Retina (tissue), 1 donor: ENCODE measurements around the gene YKT6.

Source experiments
- DNase-seq: peaks from one replicate; pipeline ENCODE4 v3.0.0-alpha.2; 2016

YKT6 gene

DNA sequence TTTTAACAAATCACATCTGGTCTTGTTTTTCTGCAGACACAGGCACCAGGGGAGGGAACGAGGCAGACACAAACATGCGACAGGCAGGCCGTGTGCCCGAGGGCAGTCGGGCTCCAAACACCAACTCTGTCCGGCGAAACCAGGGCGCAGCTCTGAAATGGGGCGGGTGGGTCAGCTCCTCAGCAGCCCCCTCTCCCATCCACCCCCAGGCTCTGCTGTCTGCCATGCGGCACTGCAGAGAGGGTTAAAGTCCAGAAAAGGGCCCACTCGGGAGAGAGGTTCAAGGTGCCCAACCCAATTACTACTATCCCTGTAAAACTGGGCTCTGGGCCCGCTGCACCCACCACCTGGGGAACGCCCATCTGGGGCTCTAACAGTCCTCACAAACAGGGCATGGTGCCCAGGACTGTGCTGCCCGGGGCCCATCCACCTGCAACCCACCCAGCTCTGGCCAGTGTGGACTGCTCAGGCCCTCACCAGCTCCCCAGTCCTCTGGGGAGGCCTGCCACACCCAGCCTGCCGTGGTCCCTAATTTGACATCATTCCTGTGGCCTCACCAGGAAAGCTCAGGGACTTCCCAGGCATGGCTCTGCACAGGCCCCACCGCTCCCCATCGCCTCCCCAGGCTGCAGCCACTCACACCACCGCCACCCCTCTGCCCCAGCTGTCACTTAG is 18.7 kb downstream of the YKT6 start:
- DNase-seq, result no peak

DNA sequence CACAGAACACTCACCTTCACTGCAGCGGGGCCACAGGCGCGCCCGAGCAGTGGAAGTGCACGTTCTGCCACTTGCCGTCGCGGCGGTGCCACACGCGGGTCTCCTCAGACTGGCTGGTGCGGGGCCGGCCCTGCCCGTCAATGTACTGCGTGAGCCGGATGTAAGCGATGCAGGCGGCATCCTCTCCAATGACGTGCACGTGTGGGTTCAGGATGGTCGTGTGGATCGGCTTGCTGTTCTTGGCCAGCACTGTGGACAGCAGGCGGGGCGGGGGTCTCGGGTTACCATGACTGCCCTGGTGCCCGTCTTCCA is 19.2 kb downstream of the YKT6 start:
- no peak for DNase-seq

DNA sequence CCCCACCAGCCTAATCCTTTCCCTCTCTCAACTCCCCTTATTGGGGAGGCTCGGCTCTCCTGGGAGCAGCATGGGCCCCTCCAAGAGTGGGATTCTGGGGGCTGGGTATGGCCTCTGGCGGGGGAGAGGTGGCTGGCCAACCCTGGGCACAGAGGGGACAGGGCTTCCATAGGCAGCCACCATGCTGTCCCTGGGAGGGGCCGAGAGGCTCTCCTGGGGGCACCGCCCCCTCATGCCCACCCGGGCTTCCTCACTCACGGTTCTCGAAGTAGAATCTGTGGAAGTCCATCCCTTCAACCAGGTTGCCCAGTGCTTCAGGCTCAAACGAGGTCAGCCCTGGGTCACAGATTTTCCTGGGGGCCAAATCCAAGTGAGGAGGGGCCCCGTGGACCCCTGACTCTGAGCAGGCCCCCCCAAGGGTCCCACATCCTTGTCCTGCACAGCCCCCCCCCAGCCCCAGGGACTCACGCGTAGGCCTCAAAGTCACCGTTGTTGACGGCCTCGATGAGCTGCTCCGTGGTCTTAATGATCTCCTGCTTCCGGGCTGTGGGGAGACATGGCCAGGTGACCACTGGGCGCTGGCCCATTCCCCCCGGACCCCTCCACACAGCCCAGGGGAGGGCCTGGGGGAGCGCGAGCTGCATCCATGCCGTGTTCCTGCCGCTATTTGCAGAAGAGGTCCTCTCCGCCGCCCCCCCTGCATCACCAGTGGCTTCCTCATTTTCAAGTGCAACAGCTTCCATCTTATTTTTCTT is 19.8 kb downstream of the YKT6 start:
- no peak for DNase-seq

DNA sequence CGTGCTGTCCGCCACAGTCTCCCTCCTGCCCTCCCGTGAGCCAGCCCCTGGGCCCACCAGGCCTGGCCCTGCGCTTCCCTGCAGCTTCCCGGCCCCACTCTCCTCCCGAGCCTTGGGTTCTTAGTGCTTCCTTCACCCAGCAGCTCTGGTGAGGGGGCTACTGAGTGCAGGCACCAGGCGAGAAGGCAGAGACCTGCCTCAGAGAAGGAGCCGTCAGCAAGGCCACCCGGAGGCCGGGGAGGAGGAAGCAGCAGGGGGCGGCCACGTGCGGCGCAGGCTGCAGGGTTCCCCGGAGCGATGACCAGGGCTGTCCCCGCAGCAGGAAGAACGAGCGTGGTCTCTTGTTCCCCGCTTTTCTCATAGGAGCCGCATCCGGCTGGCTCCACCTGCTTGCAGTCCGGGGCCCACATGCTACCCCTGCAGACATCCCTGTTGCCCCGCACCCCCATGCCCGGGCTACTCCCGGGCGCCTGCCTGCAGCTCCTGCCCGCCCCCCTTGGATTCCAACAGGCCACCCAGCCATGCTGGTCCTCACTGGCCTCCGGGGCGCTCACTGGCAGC is 20.5 kb downstream of the YKT6 start:
- no peak for DNase-seq

DNA sequence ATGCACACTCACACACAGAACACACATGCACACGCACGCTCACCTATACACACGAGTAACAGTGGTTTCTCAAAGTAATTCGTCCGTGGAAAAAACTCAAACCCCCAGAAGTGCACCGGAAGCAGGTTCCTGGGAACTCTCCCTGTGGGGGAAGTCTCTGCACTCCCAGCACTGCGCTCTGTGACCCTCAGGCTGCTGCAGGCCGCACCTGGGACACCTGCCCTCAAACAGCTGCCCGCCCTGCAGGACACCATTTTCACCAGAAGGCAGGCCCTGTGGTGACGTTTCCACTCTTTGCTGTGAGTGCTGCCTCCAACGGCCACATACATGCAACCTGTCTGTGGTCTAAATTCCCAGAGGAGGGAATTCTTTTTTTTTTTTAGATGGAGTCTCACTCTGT is 21.3 kb downstream of the YKT6 start:
- no peak for DNase-seq

DNA sequence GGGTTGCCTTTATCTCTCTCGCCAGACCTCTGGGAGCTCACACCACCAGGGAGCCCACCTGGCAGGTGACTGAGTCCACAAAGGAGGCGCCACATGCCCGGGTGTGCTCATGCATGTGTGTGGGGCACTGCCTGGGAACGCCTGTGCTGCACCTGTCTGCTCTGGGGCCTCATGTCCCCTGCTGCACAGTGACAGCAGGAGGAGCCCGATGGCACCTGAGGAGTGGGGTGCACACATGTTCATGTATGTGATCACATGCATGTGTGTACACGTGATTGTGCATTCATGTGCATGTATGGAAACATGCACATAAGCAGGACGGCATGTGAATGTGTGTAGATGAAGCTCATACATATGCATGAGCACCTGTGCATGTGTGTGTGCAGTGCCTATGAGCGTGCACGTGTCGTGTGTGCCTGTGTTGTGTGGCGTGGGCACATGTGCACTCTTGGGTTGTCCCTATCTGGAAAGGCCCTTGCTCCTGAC is 22.0 kb downstream of the YKT6 start:
- DNase-seq, result no peak

DNA sequence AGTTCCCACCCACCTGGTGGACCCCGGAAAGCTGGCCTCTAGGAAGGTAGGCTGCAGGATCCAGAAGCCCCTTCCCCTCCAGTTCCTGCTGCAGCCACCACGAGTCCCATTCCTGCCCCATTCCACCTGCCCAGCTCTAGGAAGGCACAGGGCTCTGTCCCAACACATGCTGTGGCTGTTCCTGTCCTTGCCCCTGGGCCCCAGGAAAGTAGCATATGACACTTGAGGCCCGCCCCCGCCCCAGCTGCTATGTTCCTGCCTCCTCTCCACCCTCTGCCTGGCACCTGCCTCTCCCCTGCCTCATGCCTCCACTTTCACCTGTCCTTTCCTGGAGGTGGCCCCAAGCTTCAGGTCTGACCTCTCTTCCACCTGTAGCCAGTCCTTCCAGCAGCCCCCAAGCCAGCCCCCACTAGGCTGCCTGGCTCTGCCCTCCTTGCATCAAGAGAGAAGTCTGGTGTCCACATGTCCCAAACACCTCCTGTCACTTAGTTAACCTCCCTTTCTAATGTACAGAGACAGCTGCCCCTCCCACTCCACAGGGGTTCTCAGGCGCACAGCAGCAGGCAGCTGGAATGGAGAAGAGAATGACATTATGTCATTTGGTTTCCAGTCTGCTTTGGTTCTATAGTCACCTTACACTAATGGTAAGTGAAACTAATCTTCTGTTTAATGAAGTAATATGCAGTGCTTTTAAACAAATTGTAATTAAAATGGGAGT is 22.7 kb downstream of the YKT6 start:
- no peak for DNase-seq

DNA sequence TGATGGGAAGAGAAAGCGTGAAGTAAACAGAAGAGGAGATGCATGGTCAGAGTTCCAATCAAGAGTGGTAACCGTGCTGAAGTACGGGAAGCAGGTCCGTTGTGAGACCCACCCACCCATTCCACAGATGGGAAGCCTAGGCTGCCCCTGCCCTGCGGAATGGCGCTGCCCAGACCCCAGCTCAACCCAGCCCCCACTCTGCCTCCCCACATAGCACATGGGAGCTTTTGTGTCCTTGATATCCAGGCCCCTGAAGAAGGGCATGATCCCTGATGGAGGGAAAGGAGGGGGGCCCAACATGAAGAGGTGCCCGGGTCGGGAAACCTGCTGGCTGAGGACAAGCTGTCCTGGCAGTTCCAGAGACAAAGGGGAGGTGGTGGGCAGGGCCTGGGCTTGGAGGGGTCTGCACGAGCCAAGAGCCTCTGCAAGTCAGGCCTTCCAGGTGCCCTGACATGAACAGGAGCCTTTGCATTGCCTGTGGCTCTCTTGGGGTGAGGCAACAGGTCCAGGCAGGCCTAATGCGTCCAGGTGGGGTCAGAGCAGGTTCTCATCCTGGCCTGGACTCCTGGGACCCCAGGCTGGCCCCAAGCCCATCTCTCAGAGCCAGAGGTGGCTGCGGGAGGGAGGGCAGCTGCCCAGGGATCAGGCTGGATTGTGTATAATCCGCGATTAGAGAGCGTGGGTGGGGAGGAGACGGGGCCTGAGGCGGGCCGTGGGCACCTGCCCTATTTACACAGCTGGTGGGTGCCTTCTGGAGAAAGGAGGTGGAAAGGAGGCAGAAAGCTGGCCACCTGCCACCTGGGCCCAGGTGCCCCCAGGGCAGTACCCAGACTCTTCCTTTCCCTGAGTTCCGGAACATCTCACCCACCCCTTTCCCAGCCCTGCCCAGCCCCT is 23.5 kb downstream of the YKT6 start:
- DNase-seq, result no peak

DNA sequence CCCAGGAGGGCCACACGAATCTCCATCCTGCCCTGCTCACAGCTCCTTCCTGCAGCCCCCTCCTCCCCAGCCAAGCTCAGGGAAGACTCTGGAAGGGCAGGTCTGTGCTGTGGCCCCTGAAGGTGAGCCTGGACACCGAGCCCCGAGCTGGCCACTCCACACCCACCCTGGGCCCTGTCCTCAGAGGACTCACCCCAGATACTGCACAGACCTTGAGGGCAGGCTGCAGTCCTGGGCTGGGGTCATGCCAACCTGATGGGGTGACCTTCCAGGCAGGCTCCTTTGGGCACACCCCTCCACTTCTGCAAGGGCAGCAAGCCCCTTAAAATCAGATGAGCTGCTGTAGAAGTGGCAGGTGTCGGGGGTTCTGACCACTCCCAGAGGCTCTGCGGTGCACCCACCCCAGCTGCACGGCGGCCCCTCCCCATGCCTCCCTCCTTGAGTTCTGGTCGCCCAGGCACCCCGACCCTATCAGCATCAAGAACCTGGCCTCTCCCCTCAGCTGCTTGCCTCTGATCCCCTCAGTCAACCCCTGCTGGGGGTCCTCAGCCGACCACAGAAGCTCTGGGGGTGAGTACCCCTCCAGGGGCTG is 24.3 kb downstream of the YKT6 start:
- no peak for DNase-seq

DNA sequence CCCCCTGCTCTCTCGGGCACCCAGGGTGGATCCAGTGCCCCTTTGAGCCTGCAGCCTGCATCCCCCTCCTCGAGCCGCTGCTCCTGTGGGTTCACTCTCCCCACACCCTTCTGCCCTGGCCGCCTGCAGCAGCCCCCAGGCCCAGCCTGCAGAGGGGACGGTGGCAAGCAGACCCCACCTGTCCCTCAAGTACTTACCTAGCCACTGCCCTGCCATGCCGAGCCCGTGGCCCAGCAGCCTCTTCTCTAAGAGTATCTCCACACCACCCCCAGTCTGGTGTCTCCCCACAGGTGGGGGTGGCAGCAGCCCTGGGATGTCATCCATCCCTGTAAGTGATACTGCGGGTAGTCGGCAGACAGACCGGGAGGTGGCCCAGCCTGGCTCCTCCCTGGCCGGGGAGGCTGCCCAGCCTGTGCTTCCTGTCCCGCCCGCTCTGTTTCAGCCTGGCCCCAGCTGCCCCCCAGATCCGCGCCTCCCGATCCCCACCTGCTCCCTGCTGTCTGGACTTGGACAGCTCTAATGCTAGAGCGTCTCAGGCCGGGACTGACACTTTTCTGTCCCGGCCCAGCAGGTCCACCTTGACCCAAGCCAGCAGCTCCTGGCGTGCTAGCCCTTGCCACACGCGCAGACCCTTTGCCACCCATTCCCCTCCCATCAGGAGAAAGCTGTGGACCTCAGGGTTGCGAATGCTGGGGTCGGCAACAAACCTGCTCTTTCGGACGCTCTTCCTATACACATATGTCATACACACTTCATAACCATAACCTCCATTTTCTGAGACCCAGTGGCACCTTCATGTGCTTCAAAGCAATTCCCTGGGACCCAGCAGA is 25.0 kb downstream of the YKT6 start:
- DNase-seq, result no peak

DNA sequence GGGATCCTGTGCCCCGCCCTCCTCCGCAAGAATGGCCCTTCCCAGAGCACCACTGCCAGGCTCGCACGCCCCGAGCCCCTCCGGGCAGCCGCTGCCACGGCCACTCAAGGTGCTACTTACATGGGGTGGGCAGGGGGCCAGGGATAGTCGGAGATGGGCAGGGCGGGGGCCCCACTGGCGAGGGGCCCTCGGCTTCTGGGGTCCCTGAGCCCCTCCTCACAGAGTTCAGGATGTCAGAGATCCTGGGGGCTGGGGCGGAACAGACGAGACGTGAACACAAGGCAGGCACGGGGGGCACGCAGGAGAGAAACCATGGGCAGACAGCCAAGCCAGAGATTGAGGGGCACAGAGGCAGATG is 25.6 kb downstream of the YKT6 start:
- DNase-seq, result no peak

DNA sequence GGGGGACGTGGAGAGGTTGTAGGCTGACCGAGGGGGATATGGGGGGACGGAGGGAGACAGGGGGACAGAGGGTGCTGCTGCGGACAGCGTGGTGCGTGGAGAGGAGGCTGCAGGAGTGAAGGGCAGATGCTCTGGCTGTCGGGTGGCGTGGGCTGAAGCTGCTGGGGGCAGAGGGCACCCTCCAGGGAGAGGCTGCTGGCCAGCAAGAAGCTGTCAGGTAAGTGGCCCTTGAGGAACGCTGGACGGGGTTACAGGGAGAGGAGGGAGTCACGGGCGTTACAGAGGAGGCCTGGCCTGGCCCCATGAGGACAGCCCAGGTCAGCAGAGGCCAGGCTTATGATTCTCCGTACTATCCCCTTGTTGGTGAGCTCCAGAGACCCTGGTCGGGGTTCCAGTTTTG is 27.1 kb downstream of the YKT6 start:
- no peak for DNase-seq

DNA sequence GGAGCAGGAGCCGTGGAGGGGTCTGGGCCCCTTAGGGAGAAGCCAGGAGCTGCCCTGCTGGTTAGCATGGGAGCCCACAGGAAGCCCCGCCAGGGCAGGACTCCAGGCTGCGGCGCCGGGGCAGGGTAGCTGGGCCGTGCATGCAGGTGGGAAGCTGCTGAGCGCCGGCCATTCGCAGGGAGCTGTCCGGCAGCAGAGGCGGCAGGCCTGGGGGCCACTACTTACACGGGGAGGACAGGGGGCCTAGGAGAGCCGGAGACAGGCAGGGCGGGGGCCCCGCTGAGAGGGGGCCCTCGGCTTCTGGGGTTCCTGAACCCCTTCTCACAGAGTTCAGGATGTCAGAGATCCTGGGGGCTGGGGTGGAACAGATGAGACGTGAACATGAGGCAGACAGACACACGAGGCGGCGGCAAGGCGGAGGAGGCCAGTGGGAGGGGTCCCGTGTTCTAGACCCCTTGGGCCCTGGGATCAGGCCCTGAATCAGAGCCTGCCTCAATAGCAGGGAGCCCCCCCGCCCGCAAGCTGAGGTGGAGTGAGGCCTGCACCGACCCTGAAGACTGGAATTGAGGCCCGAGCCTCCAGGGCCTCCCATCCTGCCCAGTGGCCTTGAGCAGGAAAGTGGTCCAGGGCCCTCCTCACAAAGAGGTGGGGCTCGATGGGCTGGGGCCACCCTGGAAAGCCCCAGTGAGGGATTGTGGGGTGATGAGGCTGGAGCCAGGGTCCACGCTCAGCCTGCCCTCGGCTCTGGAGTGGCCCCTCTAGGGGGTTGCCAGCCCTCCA is 28.0 kb downstream of the YKT6 start:
- no peak for DNase-seq

DNA sequence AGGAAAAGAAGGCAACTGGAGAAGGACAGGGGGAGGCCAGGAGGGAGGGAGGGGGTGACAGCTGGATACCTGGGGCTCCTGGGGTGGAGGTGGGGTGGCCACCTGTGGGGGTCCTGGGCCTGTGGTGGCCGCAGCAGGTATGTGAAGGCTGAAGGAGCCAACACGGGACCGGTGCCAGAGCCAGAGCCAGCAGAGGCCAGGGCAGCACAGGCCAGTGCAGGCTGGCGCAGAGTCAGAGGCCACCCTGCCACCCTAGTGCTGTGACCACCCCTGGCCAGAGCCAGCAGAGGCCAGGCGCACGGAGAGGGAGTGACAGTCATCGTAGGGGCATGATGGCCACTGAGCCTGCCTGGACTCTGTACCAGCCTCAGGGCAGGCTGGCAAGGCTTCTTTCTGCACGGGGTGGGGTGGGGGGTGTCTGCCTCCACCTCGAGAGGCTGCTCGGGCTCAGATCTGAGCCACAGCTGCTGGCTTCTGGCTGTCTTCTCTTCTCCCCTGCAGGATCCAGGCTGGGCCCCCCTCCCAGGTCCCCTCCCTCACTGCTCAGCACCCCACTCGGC is 28.8 kb downstream of the YKT6 start:
- no peak for DNase-seq

DNA sequence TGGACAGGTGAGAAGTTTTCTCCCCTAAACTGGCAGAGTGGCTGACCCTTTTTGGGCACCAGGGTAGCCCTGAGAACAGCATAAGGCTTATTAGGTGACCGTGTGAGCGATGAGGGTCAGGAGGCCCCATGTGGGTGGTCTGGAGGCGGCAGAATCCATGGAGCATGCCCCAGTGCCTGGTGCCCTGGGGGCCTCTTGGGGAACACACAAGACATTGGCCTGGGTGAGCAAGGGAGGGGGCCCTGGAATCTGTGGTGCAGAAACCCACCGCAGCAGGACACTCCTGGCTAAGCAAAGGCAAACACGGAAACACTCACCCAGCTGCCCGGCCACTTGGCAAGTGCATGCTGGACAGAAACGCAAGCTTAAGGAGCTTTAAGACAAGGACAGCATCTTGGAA is 29.5 kb downstream of the YKT6 start:
- no peak for DNase-seq

DNA sequence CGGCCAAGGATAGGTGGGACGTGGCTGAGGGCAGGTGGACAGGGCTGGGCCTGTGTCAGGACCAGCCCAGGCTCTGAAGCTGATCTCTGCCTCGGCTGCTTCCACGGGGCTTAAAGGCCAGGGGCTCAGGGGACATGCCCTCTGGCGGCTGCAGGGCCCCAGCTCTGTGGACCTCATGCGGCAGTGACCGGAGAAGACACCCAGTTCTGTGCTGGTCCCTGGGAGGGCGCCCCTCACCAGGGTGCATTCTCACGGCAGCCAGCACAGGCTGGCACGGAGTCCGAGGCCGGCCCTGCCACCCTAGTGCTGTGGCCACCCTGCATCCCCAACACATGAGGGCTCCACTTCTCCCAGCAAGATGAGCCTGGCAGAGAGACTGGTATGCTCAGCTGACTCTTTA is 30.3 kb downstream of the YKT6 start:
- DNase-seq, result no peak

DNA sequence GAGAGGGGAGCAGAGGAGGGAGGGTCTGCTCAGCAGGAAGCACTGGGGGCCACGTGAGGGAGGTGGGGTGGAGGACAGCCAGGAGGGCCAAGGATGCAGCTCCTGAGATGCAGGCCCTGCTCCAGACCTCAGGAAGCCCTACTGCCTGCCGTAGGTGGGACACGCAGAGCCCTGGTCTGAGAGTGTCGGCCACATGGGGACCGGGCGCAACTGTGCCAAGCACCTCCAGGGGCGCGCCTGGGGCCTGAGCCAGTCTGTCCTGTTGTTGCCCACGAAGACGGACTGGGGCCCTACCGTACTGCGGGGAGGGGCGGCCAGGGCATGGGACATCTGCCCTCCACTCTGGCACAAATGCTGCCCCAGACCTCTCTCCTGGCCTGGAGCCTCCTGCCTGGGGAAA is 31.6 kb downstream of the YKT6 start:
- DNase-seq, result no peak

DNA sequence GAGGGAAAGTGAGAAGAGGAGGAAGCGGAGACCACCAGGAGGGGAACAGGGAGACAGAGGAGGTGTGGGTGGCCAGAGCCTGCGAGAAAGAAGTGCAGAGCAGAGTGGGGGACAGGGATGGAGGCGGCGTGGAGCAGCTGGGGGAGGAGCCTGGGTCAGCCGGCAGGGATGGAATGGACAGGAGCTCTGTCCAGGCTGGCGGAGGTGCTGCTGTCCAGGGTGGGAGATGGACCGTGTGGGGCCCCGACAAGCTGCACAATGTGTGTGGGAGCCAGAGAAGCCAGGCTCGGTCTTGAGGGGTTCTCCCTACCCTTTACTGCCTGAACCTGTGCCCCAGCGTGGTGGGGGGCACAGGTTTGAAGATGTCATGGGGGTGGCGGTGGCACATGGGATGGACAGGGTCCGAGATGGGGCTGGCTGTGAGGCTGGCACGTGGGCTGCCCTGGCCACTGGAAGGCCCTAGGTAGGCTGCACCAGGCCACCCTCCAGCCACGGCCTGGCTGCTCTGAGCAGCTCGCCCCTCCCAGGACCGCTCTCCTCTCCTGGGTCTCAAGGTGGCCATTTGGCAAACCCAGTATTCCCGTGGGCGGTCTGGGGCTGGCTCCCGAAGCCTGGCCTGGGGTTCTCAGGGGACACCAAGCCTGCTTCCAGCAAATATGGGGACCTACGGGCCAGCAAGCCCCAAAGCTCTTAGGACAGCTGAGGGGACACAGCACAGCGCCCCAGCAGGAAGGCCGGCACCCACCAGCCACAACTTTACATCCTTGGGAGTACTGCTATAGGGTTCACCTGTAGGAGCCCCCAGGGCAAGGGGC is 32.3 kb downstream of the YKT6 start:
- no peak for DNase-seq

DNA sequence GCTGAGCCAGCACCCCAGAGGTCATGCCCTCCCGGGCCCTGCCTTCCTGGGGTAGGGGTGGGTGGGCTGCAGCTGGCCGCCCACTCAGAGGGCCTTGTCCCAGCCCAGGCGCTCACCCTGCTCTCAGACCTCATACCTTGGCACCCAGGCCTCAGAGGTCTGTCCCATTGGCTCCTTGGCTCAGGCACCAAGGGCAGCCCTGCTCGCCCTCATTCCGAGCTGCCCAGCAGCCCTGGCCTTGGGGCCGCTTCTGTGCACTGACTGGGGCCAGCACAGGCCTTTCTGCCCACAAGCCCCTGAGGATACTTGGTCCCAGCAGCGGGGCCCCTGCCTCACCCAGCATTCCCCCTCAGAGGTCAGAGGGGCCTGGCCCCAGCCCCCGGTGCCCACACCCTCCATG is 34.3 kb downstream of the YKT6 start:
- DNase-seq, result no peak
